ENCODE data around the gene PTPMT1. TPM values are rescaled to one million over a fixed set of nuclear protein-coding genes. Genes with fewer than 3 reads are reported as not detected.
A peak's percentile ranks its signal among the peaks of the same experiment; 100 is the strongest.
"Not testable (repeated sequence)": the region's sequence is repeated elsewhere in the genome, so short reads cannot be mapped to it uniquely, and the experiment has no call there.

The PTPMT1 gene
- total RNA-seq, 2 experiments from 2014 or later: 48.4 to 50.2 TPM

DNA sequence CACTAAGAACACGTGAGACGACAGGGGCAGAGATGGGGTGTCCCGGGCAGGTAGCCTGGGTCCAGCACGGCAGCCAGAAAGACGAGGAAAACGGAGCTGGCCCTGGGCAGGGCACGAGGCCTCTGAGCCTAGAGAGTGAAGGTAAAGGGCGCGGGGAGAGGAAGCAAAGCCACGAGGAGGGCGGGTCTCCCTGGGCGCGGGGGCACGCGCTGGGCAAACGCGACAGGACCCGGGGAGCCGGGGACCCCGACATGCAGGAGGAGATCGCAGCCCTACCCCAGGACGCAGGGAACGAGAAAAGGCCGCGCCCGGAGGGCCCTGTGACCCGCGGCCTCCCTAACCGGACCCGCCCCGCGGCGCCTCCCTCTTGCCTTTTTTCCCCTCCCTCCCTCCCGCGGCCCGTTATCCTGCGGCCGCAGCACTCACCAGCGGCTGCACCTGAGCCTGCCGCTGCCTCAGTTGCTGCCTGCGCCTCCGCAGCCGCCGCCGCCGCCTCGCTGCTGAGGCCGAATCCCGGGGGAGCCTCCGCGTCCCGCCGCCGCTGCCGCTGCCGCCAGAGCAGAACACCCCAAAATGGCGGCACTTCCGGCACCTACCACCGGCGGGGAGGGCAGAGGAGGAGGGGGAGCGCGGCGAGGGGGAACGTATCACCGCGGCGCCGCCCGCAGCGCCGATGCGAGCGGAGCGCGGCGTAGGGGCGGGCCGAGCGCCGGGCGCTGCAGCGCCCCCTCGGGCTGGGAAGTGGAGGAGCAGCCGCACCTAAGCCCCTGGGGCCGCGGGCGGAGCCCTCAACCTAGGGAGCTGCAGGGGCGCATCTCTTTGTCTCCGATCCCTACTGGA lies 12.6 kb upstream of the PTPMT1 start, which contains the start of gene CELF1:
Gene CELF1, minus strand, starts transcription at position 567 of the 840 bp plus-strand sequence. CDS start 53,609 bp downstream, outside the sequence.
- Mint-ChIP-seq H3K4me1 (peaks cover 39% of the 10 kb centered on the region), H3K4me3 (peak within 1 kb of the TSS; percentile 90), H3K36me3 (peaks cover 14% of the 10 kb centered on the region), H3K9me3 (ENCODE audit: low read depth) (no peaks in the 10 kb centered on the region), H3K27me3 (no peaks in the 10 kb centered on the region), H3K27ac (peak within 1 kb of the TSS; percentile 92)
- CTCF ChIA-PET: interaction anchor here (0.6 to 4.0 kb wide), 22 partner anchors 12 to 338 kb away, joined by 3 to 48 read pairs (median 3); partner anchors contain the start of genes AGBL2, DDB2, KBTBD4 and NDUFS3
- DNase-seq (peak; percentile 95), ATAC-seq (peak; percentile 92)

DNA sequence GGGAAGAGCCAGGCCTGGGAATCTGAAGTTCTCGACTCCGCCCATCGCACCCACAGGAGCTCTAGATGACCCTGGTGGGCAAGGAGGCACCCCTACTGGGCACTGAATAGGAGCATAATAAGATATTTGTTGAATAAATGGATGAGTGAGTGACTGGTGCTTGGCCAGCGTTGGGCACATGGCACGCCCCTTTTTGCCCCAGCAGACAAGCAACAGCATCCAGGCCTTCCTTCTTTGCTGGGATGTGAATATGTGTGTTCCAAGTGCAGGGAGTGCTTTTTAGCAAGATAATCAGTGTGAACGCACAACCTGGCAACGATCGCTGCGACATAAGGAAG lies 12.0 kb upstream of the PTPMT1 start:
- peak overlapping the region; percentile 29 for H3K27ac Mint-ChIP-seq
- CTCF ChIA-PET: interaction anchor here (0.6 to 4.0 kb wide), 17 partner anchors 12 to 339 kb away, joined by 3 to 48 read pairs (median 3); partner anchors contain the start of genes AGBL2, DDB2, KBTBD4 and NDUFS3
- H3K4me3 Mint-ChIP-seq: peak overlapping the region; percentile 90
- no peaks in the 10 kb centered on the region for H3K9me3 Mint-ChIP-seq (ENCODE audit: low read depth)
- H3K36me3 Mint-ChIP-seq: peaks cover 11% of the 10 kb centered on the region
- peaks cover 35% of the 10 kb centered on the region for H3K4me1 Mint-ChIP-seq
- DNase-seq (no peak), ATAC-seq (peak; percentile 31)
- no peaks in the 10 kb centered on the region for H3K27me3 Mint-ChIP-seq

DNA sequence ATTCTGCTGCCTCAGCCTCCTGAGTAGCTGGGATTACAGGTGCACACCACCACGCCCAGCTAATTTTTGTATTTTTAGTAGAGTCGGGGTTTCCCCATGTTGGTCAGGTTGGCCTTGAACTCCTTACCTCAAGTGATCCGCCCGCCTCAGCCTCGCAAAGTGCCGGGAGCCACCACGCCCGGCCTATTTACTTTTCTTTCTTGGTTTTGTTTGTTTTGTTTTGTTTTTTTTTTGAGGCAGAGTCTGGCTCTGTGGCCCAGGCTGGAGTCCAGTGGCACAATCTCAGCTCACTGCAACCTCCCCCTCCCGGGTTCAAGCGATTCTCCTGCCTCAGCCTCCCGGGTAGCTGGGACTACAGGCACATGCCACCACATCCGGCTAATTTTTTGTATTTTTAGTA lies 8.4 kb upstream of the PTPMT1 start:
- not testable (repeated sequence) for H3K4me1 Mint-ChIP-seq; H3K36me3 Mint-ChIP-seq; ATAC-seq; H3K27me3 Mint-ChIP-seq; H3K9me3 Mint-ChIP-seq (ENCODE audit: low read depth); H3K4me3 Mint-ChIP-seq; DNase-seq; H3K27ac Mint-ChIP-seq
- CTCF ChIA-PET: interaction anchor here (2.5 kb wide), 1 partner anchor 7 kb away, joined by 10 read pairs; no protein-coding TSS in a partner anchor

DNA sequence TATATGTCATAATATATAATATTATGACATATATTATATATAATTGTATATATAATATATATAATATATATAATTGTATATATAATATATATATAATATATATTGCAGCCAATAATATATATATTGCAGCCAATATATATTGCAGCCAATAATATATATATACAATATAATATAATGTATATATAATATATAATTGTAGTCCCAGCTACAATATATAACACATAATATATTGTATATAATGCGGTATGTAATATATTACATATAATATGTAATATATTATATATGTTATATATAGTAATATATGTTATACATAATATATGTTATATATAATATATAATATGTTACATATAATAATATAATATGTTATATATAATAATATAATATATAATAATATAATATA lies 6.7 kb upstream of the PTPMT1 start:
- ATAC-seq (no peak), DNase-seq (no peak)
- H3K4me1 Mint-ChIP-seq: peaks cover 8% of the 10 kb centered on the region
- no peaks in the 10 kb centered on the region for H3K9me3 Mint-ChIP-seq (ENCODE audit: low read depth)
- H3K36me3 Mint-ChIP-seq: no peaks in the 10 kb centered on the region
- no peak overlapping the region for H3K27ac Mint-ChIP-seq
- H3K27me3 Mint-ChIP-seq: no peaks in the 10 kb centered on the region
- no peak overlapping the region for H3K4me3 Mint-ChIP-seq
- CTCF ChIA-PET: no interaction called here

DNA sequence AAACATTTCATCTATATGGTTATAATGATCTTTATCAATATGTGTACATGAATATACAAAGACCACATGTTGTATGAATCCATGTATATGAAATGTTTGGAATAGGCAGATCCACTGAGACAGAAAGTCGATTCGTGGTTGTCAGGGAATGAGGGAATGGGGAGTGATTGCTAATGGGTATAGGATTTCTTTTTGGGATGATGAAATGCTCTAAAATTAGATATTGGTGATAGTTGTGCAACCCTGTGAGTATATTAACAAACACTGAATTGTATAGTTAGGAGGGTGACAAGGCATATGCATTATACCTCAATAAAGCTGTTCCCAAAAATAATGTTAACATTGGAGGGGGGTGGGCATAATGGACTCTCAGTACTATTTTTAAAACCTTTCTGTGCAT lies 5.0 kb upstream of the PTPMT1 start:
- H3K9me3 Mint-ChIP-seq (ENCODE audit: low read depth): no peaks in the 10 kb centered on the region

DNA sequence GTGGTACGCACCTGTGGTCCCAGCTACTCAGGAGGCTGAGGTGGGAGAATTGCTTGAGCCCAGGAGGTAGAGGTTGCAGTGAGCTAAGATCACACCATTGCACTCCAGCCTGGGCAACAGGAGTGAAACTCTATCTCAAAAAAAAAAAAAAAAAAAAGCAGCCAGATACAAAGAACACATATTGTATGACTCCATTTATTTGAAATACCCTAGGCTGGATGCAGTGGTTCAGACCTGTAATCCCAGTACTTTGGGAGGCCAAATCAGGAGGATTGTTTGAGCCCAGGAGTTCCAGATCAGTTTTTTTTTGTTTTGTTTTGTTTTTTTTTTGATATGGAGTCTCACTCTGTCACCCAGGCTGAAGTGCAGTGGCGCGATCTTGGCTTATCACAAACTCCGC lies 3.0 kb upstream of the PTPMT1 start:
- H3K4me1 Mint-ChIP-seq: peaks cover 24% of the 10 kb centered on the region
- ATAC-seq; H3K4me3 Mint-ChIP-seq; H3K27ac Mint-ChIP-seq; H3K9me3 Mint-ChIP-seq (ENCODE audit: low read depth); H3K27me3 Mint-ChIP-seq; CTCF ChIA-PET; DNase-seq; H3K36me3 Mint-ChIP-seq: not testable (repeated sequence)

More for the DNA sequence above, 5.0 kb upstream of the PTPMT1 start:
- Mint-ChIP-seq H3K27me3 (no peaks in the 10 kb centered on the region), H3K4me3 (no peak overlapping the region), H3K36me3 (no peaks in the 10 kb centered on the region), H3K27ac (no peak overlapping the region), H3K4me1 (peaks cover 14% of the 10 kb centered on the region)
- CTCF ChIA-PET: interaction anchor here (1.5 kb wide), 1 partner anchor 187 kb away, joined by 4 read pairs; no protein-coding TSS in a partner anchor
- DNase-seq: no peak
- no peak for ATAC-seq

DNA sequence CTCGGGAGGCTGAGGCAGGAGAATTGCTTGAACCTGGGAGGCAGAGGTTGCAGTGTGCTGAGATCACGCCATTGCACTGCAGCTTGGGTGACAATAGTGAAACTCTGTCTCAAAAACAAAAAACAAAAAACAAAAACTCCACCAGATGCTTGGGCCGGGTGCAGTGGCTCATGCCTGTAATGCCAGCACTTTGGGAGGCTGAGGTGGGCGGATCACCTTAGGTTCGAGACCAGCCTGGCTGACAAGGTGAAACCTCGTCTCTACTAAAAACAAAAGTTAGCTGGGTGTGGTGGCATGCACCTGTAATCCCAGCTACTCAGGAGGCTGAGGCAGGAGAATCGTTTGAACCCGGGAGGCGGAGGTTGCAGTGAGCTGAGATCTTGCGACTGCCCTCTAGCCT lies 1.0 kb upstream of the PTPMT1 start:
- DNase-seq; H3K36me3 Mint-ChIP-seq; ATAC-seq; H3K27me3 Mint-ChIP-seq; H3K9me3 Mint-ChIP-seq (ENCODE audit: low read depth): not testable (repeated sequence)
- CTCF ChIA-PET: interaction anchor here (0.6 to 4.0 kb wide), 7 partner anchors 8 to 951 kb away, joined by 3 to 48 read pairs (median 5); partner anchors contain the start of genes CELF1, KBTBD4 and NDUFS3
- Mint-ChIP-seq H3K4me3 (peak overlapping the region; percentile 80), H3K4me1 (peaks cover 26% of the 10 kb centered on the region), H3K27ac (peak overlapping the region; percentile 15)

DNA sequence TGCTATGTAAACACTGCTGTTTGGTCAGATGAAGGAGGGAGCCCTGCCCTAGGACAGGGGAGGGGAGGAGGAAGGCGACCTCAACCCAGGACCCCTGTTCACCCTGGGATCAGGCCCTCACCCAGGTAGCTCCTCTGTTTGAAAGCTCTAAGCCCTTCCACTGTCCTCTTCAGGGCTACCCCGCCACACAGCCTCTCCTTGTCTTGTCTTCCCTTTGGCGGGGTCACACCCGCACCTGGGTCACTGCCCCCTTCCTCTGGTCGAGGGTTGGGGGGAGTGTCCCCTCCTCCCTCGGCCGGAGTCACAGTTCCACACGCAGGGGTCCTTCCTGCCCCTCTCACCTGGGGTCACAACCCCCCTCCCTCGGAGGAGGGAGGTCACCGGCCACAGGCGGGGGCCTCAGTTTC lies 463 bp upstream of the PTPMT1 start:
- H3K9me3 Mint-ChIP-seq (ENCODE audit: low read depth): no peaks in the 10 kb centered on the region
- no peak for DNase-seq
- H3K36me3 Mint-ChIP-seq: peaks cover 9% of the 10 kb centered on the region
- ATAC-seq: peak; percentile 10
- H3K27me3 Mint-ChIP-seq: no peaks in the 10 kb centered on the region
- H3K27ac Mint-ChIP-seq: peak overlapping the region; percentile 82
- peaks cover 29% of the 10 kb centered on the region for H3K4me1 Mint-ChIP-seq
- peak overlapping the region; percentile 80 for H3K4me3 Mint-ChIP-seq
- CTCF ChIA-PET: interaction anchor here (0.5 to 4.0 kb wide), 8 partner anchors 8 to 199 kb away, joined by 3 to 48 read pairs (median 4); partner anchors contain the start of genes CELF1, KBTBD4 and NDUFS3

DNA sequence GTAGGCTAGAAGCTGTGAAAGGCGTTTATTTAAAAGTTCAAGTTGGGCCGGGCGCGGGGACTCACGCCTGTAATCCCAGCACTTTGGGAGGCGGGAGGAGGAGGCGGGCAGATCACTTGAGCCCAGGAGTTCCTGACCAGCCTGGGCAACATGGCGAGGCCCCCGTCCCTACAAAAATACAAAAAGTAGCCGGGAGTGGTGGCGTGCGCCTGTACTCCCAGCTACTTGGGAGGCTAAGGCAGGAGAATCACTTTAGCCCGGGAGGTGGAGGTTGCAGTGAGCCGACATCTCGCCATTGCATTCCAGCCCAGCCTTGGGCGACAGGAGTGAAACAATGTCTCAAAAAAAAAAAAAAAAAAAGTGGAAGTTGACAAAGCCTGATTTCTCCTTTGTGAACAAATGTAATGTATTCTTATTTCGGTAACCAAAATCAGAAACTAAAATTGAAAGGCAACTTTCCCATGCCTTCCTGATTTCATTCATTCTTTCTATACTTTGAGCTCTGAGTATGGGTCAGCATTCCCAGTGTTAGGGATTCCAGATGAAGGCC lies 825 bp downstream of the PTPMT1 start:
- Mint-ChIP-seq H3K4me3 (peak overlapping the region; percentile 80), H3K9me3 (ENCODE audit: low read depth) (no peaks in the 10 kb centered on the region), H3K27me3 (no peaks in the 10 kb centered on the region), H3K4me1 (peaks cover 29% of the 10 kb centered on the region), H3K36me3 (peaks cover 11% of the 10 kb centered on the region), H3K27ac (peak overlapping the region; percentile 73)
- ATAC-seq: no peak
- DNase-seq: no peak
- CTCF ChIA-PET: interaction anchor here (0.8 to 4.0 kb wide), 6 partner anchors 11 to 368 kb away, joined by 3 to 48 read pairs (median 4); partner anchors contain the start of gene CELF1

DNA sequence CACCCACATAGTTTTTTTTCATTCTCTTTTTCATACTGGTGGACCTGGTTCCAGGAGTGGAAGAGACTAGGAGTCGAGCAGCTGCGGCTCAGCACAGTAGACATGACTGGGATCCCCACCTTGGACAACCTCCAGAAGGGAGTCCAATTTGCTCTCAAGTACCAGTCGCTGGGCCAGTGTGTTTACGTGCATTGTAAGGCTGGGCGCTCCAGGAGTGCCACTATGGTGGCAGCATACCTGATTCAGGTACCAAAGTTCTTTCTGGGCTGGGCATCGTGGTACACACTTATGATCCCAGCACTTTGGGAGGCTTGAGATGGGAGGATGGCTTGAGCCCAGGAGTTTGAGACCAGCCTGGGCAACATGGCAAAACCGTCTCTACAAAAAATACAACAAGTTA lies 4.2 kb downstream of the PTPMT1 start:
- H3K4me3 Mint-ChIP-seq: no peak overlapping the region

DNA sequence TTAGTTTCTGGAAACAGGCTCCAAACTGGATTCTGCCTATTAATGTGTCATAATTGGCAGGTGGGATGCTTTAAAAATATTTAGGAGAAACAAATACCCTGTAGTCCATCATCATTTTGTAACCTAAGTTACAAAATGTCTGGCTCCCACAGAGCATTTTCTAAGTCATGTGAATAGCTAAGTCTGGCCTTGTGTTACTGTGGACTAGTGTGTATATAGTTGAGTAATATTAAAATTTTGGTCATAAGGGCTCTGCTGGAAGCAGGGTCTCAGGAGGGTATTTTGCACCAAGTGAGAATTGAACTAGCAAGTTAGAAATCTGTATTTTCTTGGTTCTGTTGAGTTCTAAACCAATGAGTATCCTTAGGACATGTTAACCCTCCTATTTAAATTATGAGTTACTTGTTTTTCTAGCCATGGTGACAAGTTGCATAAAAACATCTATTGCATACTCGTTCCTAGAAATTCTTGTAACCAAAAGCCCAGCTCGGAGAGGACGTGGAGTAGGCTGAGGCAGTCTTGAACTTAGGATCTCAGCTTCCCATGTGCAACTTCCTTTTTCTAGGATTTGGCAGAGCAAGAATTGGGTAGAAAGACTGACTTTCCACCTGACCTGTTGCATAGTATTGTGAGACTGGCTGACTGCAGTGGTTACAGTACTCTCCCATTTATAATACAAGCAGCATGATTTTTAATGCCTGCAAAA lies 5.4 kb downstream of the PTPMT1 start:
- H3K36me3 Mint-ChIP-seq: peaks cover 47% of the 10 kb centered on the region

More for the DNA sequence above, 4.2 kb downstream of the PTPMT1 start:
- ATAC-seq (no peak), DNase-seq (no peak)
- Mint-ChIP-seq H3K27ac (no peak overlapping the region), H3K36me3 (peaks cover 39% of the 10 kb centered on the region), H3K9me3 (ENCODE audit: low read depth) (no peaks in the 10 kb centered on the region), H3K27me3 (no peaks in the 10 kb centered on the region), H3K4me1 (peaks cover 19% of the 10 kb centered on the region)
- CTCF ChIA-PET: interaction anchor here (1.2 kb wide), 1 partner anchor 13 kb away, joined by 3 read pairs; no protein-coding TSS in a partner anchor

DNA sequence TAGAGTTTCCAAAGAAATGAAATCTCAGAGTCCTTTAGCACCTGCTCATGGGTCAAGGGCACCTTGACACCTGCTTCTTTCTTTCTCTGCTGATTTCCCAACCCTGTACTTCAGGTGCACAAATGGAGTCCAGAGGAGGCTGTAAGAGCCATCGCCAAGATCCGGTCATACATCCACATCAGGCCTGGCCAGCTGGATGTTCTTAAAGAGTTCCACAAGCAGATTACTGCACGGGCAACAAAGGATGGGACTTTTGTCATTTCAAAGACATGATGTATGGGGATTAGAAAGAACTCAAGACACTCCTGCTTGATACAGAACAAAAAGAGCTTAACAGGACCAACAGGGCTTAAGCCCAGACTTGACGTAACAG lies 5.9 kb downstream of the PTPMT1 start:
- H3K27me3 Mint-ChIP-seq: no peaks in the 10 kb centered on the region
- peaks cover 50% of the 10 kb centered on the region for H3K36me3 Mint-ChIP-seq
- no peak for ATAC-seq
- no peak for DNase-seq
- H3K4me3 Mint-ChIP-seq: no peak overlapping the region
- H3K4me1 Mint-ChIP-seq: peaks cover 16% of the 10 kb centered on the region
- no peaks in the 10 kb centered on the region for H3K9me3 Mint-ChIP-seq (ENCODE audit: low read depth)
- H3K27ac Mint-ChIP-seq: no peak overlapping the region
- CTCF ChIA-PET: interaction anchor here (1.3 kb wide), 1 partner anchor 18 kb away, joined by 3 read pairs; the partner anchor contains the start of gene CELF1

More for the DNA sequence above, 5.4 kb downstream of the PTPMT1 start:
- H3K4me1 Mint-ChIP-seq: peaks cover 17% of the 10 kb centered on the region
- CTCF ChIA-PET: interaction anchor here (0.6 to 0.7 kb wide), 2 partner anchors 35 to 59 kb away, joined by 3 to 4 read pairs; no protein-coding TSS in a partner anchor
- ATAC-seq (no peak), DNase-seq (no peak)
- H3K9me3 Mint-ChIP-seq (ENCODE audit: low read depth): no peaks in the 10 kb centered on the region
- no peaks in the 10 kb centered on the region for H3K27me3 Mint-ChIP-seq
- H3K4me3 Mint-ChIP-seq: no peak overlapping the region
- H3K27ac Mint-ChIP-seq: no peak overlapping the region

DNA sequence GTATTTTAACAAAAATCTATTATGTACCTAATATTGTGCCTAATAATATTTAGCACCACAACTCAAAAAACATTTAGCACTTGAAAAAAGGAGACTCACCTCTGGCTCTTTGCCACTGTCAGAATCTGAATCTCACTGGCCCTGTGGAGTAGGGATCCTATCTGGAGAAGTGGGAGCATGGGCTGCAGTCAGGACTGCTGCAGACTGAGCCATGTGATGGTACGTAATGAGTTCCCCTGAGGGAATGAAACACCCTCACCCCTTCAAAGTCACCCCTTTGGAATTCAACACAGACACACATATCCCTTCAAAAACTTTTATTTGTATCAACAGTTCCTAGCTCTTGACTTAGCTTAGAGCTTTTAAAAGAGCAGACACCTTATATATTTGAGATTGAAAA lies 6.5 kb downstream of the PTPMT1 start:
- ATAC-seq (no peak), DNase-seq (no peak)
- Mint-ChIP-seq H3K9me3 (ENCODE audit: low read depth) (no peaks in the 10 kb centered on the region), H3K36me3 (peaks cover 54% of the 10 kb centered on the region), H3K4me1 (peaks cover 14% of the 10 kb centered on the region), H3K4me3 (no peak overlapping the region), H3K27me3 (no peaks in the 10 kb centered on the region), H3K27ac (no peak overlapping the region)
- CTCF ChIA-PET: interaction anchor here (1.3 kb wide), 1 partner anchor 19 kb away, joined by 3 read pairs; the partner anchor contains the start of gene CELF1
